ENCODE measurements around the gene OMP.
A peak's percentile ranks its signal among the peaks of the same experiment; 100 is the strongest.

The OMP gene

DNA sequence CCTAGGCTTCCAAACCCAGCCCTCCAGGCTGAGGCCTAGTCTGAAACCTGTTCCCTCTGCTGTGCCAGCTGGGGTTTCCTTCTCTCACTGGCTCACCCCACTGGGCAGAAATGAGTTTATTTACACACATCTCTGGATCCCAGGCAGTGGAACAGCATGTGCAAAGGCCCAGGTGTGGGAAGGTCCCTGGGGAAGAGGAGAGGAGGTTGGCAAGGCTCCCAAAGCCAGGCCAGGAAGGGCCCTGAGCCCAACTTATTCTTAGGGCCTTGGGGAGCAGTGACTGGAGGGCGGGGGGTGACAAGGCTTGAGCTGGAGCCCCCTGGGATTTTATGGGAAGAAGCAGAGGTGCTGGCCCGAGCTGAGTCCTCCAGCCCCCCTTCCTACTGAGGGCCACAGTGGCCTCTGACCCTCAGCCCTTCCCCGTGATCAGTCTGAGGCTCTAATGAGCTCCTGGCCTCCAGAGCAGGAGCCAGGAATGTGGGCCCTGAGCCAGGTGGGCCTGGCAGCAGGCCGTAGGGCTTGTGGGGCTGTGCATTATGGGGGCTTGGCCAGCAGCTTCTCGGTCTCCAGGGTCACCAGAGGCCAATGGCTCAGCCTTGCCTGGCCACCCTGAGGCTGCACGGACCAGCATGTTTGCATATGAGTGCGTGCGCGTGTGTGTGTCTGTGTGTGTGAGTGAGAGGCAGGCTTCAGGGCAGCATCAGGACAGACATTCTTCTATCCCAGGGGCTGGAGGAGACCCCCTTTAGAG, 28.3 kb downstream of the OMP start:
- no peak for DNase-seq (ENCODE audit: low read depth)
- TF ChIP-seq, protein P1, sequence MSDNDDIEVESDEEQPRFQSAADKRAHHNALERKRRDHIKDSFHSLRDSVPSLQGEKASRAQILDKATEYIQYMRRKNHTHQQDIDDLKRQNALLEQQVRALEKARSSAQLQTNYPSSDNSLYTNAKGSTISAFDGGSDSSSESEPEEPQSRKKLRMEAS (IDR thresholded peaks at IDR 0.05; ENCODE audit: low read depth, low read length): no peak
- TF ChIP-seq, protein P2, sequence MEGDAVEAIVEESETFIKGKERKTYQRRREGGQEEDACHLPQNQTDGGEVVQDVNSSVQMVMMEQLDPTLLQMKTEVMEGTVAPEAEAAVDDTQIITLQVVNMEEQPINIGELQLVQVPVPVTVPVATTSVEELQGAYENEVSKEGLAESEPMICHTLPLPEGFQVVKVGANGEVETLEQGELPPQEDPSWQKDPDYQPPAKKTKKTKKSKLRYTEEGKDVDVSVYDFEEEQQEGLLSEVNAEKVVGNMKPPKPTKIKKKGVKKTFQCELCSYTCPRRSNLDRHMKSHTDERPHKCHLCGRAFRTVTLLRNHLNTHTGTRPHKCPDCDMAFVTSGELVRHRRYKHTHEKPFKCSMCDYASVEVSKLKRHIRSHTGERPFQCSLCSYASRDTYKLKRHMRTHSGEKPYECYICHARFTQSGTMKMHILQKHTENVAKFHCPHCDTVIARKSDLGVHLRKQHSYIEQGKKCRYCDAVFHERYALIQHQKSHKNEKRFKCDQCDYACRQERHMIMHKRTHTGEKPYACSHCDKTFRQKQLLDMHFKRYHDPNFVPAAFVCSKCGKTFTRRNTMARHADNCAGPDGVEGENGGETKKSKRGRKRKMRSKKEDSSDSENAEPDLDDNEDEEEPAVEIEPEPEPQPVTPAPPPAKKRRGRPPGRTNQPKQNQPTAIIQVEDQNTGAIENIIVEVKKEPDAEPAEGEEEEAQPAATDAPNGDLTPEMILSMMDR (IDR thresholded peaks at IDR 0.05; ENCODE audit: low read depth, low read length): no peak
- no peak for TF ChIP-seq POLR2A (IDR thresholded peaks at IDR 0.05; ENCODE audit: extremely low read depth, insufficient read length)
- TF ChIP-seq MYC (IDR thresholded peaks at IDR 0.05; ENCODE audit: low read depth, low read length): no peak
- H3K4me3 ChIP-seq (ENCODE audit: low read depth, low read length): no peak overlapping the region

DNA sequence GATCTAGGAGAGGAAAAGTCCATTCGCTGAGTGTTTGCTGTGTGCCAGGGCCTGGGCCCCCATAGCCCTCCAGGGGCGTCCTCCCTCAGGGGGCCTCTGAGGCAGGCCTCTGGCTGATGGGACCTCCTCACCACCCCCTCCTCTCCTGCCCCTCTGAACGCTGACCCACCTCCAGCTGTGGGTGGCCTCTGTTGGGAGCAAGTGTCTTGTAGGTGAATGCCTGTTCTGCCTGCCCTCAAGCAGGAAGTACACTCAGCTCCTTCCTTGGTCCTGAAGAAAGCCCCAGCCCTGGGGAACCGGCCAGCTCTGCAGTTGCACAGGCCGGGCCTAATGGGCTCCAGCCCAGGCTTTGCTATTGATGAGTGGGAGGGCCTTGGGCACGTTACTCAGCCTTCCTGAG, 28.9 kb downstream of the OMP start:
- no peak for DNase-seq (ENCODE audit: low read depth)
- TF ChIP-seq MYC (IDR thresholded peaks at IDR 0.05; ENCODE audit: low read depth, low read length) (no peak), POLR2A (IDR thresholded peaks at IDR 0.05; ENCODE audit: extremely low read depth, insufficient read length) (no peak)
- TF ChIP-seq, protein P1 (IDR thresholded peaks at IDR 0.05; ENCODE audit: low read depth, low read length): no peak
- TF ChIP-seq, protein P2 (IDR thresholded peaks at IDR 0.05; ENCODE audit: low read depth, low read length): no peak
- H3K4me3 ChIP-seq (ENCODE audit: low read depth, low read length): no peak overlapping the region

DNA sequence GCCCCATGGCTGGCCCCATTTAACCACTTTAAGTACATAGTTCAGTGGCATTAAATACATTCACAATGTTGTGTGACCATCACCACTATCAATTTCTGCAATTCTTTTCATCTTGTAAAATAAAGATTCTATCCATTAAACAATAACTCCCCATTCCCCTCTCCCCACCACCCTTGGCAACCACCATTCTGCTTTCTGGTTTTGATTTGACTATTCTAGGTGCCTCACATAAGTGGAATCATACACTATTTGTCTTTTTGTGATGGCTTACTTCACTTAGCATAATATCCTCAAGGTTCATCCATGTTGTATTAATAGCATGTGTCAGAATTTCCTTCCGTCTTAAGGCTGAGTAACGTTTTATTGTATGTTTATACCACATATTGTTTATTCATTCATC, 32.4 kb downstream of the OMP start:
- DNase-seq (ENCODE audit: low read depth): no peak
- TF ChIP-seq MYC (IDR thresholded peaks at IDR 0.05; ENCODE audit: low read depth, low read length) (no peak), POLR2A (IDR thresholded peaks at IDR 0.05; ENCODE audit: extremely low read depth, insufficient read length) (no peak)
- TF ChIP-seq, protein P1 (IDR thresholded peaks at IDR 0.05; ENCODE audit: low read depth, low read length): no peak
- TF ChIP-seq, protein P2 (IDR thresholded peaks at IDR 0.05; ENCODE audit: low read depth, low read length): no peak
- H3K4me3 ChIP-seq (ENCODE audit: low read depth, low read length): no peak overlapping the region

DNA sequence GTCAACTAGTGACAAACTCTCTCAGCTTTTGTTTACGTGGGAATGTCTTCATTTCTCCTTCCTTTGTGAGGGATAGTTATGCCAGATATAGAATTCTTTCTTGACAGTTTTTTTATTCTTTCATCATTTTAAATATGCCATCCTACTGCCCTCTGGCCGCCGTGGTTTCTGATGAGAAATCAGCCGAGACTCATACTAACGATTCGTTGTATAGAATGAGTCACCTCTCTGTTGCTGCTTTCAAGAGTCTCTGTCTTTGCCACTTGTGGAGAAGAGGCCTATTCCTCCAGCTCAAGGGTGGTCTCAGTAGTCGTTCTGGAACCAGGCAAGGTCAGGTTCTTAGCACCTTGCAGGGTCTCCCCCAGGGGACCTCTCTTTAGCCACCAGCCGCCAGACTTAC, 33.4 kb downstream of the OMP start:
- TF ChIP-seq, protein P1 (IDR thresholded peaks at IDR 0.05; ENCODE audit: low read depth, low read length): no peak
- TF ChIP-seq MYC (IDR thresholded peaks at IDR 0.05; ENCODE audit: low read depth, low read length): no peak
- TF ChIP-seq, protein P2 (IDR thresholded peaks at IDR 0.05; ENCODE audit: low read depth, low read length): no peak
- TF ChIP-seq POLR2A (IDR thresholded peaks at IDR 0.05; ENCODE audit: extremely low read depth, insufficient read length): no peak
- DNase-seq (ENCODE audit: low read depth): peak; percentile 45

DNA sequence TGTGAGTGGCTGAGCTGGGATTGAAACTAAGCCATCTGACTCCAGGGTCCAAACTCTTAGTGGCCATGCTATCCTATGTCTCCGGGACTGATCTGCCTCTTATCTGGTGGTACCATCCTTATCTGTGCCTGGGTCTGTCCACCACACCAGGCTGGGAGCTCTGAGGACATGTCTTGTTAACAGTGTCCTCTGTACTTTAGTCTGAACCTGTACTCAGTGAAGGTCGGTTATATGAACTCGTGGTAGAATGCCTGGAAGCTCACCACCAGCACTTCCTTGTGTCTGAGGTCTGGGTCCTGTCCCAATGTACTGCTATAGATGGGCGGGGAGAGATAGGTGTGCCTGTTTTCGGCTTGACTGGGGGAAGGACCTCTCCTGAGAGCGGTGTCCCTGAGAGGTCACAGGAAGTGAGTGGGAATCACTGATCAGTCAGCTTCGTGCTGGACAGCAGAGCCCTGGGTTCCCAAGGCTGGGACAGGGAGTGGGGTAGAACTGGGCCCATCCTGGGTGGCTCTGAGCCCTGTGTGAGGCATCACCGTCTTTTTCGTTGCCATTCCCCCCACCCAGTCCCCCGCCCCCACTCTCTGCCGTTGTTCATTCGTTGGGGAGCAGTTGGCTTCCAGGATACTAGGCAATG, 34.3 kb downstream of the OMP start:
- TF ChIP-seq, protein P2 (IDR thresholded peaks at IDR 0.05; ENCODE audit: low read depth, low read length): no peak
- TF ChIP-seq MYC (IDR thresholded peaks at IDR 0.05; ENCODE audit: low read depth, low read length) (no peak), POLR2A (IDR thresholded peaks at IDR 0.05; ENCODE audit: extremely low read depth, insufficient read length) (no peak)
- TF ChIP-seq, protein P1 (IDR thresholded peaks at IDR 0.05; ENCODE audit: low read depth, low read length): no peak
- H3K4me3 ChIP-seq (ENCODE audit: low read depth, low read length): no peak overlapping the region
- no peak for DNase-seq (ENCODE audit: low read depth)

More for the DNA sequence above, 33.4 kb downstream of the OMP start:
- H3K4me3 ChIP-seq (ENCODE audit: low read depth, low read length): no peak overlapping the region
